Measurements from ENCODE around the gene FAM118A.
"Not testable (repeated sequence)": the region's sequence is repeated elsewhere in the genome, so short reads cannot be mapped to it uniquely, and the experiment has no call there.

Gene FAM118A

GRCh38 chr22:45309422-45310227 is at the start of gene FAM118A:
Gene FAM118A (plus strand): TSS chr22:45309934. CDS start chr22:45322380, 12,446 bp downstream.
- in situ Hi-C loops (cut with MboI; ENCODE audit: low sequenced_read_pairs): no loop called here

GRCh38 chr22:45260395-45260759 is 49.4 kb upstream of the FAM118A start:
- in situ Hi-C loops (cut with MboI; ENCODE audit: low sequenced_read_pairs): not testable (repeated sequence)

GRCh38 chr22:45261407-45262088 is 48.2 kb upstream of the FAM118A start:
- in situ Hi-C loops (cut with MboI; ENCODE audit: low sequenced_read_pairs): no loop called here

GRCh38 chr22:45262195-45262930 is 47.4 kb upstream of the FAM118A start:
- in situ Hi-C loops (cut with MboI; ENCODE audit: low sequenced_read_pairs): no loop called here

- in situ Hi-C loops (cut with MboI; ENCODE audit: low sequenced_read_pairs): no loop called here
Observed at GRCh38 chr22:45262931-45263462, 46.7 kb upstream of the FAM118A start.

GRCh38 chr22:45263463-45264269 is 46.1 kb upstream of the FAM118A start:
- in situ Hi-C loops (cut with MboI; ENCODE audit: low sequenced_read_pairs): no loop called here

- in situ Hi-C loops (cut with MboI; ENCODE audit: low sequenced_read_pairs): no loop called here
Observed at GRCh38 chr22:45265535-45265934, 44.2 kb upstream of the FAM118A start.

GRCh38 chr22:45268167-45268957 is 41.4 kb upstream of the FAM118A start:
- in situ Hi-C loops (cut with MboI; ENCODE audit: low sequenced_read_pairs): no loop called here

GRCh38 chr22:45268958-45269844 is 40.5 kb upstream of the FAM118A start:
- in situ Hi-C loops (cut with MboI; ENCODE audit: low sequenced_read_pairs): no loop called here

GRCh38 chr22:45270095-45271020 is 39.4 kb upstream of the FAM118A start:
- in situ Hi-C loops (cut with MboI; ENCODE audit: low sequenced_read_pairs): no loop called here

- in situ Hi-C loops (cut with MboI; ENCODE audit: low sequenced_read_pairs): no loop called here
Observed at GRCh38 chr22:45271667-45272201, 38.0 kb upstream of the FAM118A start.

- in situ Hi-C loops (cut with MboI; ENCODE audit: low sequenced_read_pairs): no loop called here
Observed at GRCh38 chr22:45272498-45272897, 37.2 kb upstream of the FAM118A start.

- in situ Hi-C loops (cut with MboI; ENCODE audit: low sequenced_read_pairs): no loop called here
Observed at GRCh38 chr22:45273452-45274075, 36.2 kb upstream of the FAM118A start.

GRCh38 chr22:45276507-45277105 is 33.1 kb upstream of the FAM118A start:
- in situ Hi-C loops (cut with MboI; ENCODE audit: low sequenced_read_pairs): no loop called here

GRCh38 chr22:45277720-45278119 is 32.0 kb upstream of the FAM118A start:
- in situ Hi-C loops (cut with MboI; ENCODE audit: low sequenced_read_pairs): not testable (repeated sequence)

- in situ Hi-C loops (cut with MboI; ENCODE audit: low sequenced_read_pairs): no loop called here
Observed at GRCh38 chr22:45278125-45278524, 31.6 kb upstream of the FAM118A start.

GRCh38 chr22:45280587-45280980 is 29.1 kb upstream of the FAM118A start:
- in situ Hi-C loops (cut with MboI; ENCODE audit: low sequenced_read_pairs): no loop called here

Data from hTERT RPE-1 (cell line).